Activated T-cell treated with anti-CD3 and anti-CD28 coated beads, Interleukin-2, amount 50 U/mL, for 24 hours (primary cell): Measurements from ENCODE around the gene DRGX.

ENCODE experiments used
- DNase-seq: peaks from one replicate; pipeline ENCODE4 v3.0.0-alpha.2; 2020
- H3K27ac Mint-ChIP-seq: 2 replicates; pipeline ENCODE4 v1.8.0; 2020; ENCODE audit warnings: mild to moderate bottlenecking, mixed read lengths
- H3K27me3 Mint-ChIP-seq: 2 replicates; pipeline ENCODE4 v1.8.0; 2020; ENCODE audit warnings: mixed read lengths
- H3K36me3 Mint-ChIP-seq: 2 replicates; pipeline ENCODE4 v1.8.0; 2020; ENCODE audit warnings: low read depth, mixed read lengths
- H3K4me1 Mint-ChIP-seq: 2 replicates; pipeline ENCODE4 v1.8.0; 2020; ENCODE audit warnings: low read depth, mixed read lengths
- H3K4me3 Mint-ChIP-seq: 2 replicates; pipeline ENCODE4 v1.8.0; 2020; ENCODE audit warnings: mild to moderate bottlenecking, moderate library complexity, mixed read lengths
- H3K9me3 Mint-ChIP-seq: 2 replicates; pipeline ENCODE4 v1.8.0; 2020; ENCODE audit warnings: mixed read lengths

DRGX gene

DNA sequence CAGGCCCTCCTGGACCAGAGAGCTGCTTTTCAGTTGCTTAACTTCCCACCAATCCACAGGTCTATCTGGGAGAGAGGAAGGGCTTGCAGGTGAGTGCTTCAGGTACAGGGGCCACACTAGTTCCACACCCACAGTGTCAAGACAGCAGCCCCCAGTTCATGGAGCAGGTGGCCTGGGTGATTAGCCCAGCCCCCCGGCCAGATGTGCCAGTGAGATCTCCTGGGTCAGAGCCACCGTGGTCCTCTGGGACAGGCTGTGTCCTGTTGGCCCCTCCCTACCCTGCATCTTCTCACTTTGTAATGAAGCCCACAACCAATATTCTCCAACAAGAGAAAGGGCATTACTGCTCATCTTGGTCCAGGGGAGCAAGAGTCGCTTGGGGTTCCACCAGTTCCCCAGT, 30.6 kb downstream of the DRGX start:
- Mint-ChIP-seq H3K36me3 (no peaks in the 10 kb centered on the region), H3K27me3 (peaks cover 16% of the 10 kb centered on the region), H3K4me1 (no peaks in the 10 kb centered on the region), H3K27ac (no peak overlapping the region), H3K4me3 (no peak overlapping the region), H3K9me3 (no peaks in the 10 kb centered on the region)
- DNase-seq: no peak

DNA sequence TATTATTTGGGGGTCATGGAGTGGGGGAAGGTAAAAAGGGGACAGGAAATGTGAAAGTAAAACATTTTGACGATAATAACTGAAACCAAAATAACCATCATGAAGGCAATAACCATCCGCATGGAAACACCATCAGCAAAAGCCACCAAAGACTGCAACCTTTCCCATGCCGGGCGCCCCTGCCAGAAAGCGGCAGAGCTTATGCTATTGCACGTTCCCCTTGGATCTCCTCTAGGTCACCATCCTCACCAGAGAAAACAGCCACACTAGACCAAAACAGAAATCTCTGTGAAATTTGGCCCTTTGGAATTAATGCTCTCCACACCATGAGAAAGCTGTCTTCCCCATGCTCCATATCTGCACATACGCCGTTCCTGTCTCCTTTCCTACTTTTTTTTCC, 31.1 kb downstream of the DRGX start:
- H3K9me3 Mint-ChIP-seq: no peaks in the 10 kb centered on the region
- H3K27ac Mint-ChIP-seq: no peak overlapping the region
- H3K4me3 Mint-ChIP-seq: no peak overlapping the region
- no peaks in the 10 kb centered on the region for H3K36me3 Mint-ChIP-seq
- H3K27me3 Mint-ChIP-seq: peaks cover 16% of the 10 kb centered on the region
- no peak for DNase-seq
- H3K4me1 Mint-ChIP-seq: no peaks in the 10 kb centered on the region

DNA sequence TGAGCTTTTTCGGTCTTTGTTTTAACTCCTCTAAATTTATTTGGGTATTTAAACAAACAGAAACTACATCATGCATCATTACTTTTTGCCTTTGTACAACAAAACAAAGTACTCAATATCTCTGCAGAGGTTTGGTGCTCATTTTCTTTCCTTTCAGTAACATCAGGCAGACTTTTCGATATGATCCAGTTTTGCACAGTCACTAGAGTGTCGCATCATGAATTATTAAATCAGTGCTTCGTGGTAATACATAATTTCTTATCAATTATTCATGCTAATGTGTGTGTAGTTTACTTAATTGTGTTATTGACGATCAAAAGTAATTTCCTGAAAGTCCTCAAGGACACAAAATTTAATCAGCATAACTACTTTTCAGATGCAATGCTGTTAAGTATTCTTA, 31.8 kb downstream of the DRGX start:
- no peak overlapping the region for H3K27ac Mint-ChIP-seq
- H3K4me3 Mint-ChIP-seq: no peak overlapping the region
- no peaks in the 10 kb centered on the region for H3K4me1 Mint-ChIP-seq
- DNase-seq: no peak
- no peaks in the 10 kb centered on the region for H3K9me3 Mint-ChIP-seq
- H3K27me3 Mint-ChIP-seq: peaks cover 12% of the 10 kb centered on the region
- no peaks in the 10 kb centered on the region for H3K36me3 Mint-ChIP-seq

DNA sequence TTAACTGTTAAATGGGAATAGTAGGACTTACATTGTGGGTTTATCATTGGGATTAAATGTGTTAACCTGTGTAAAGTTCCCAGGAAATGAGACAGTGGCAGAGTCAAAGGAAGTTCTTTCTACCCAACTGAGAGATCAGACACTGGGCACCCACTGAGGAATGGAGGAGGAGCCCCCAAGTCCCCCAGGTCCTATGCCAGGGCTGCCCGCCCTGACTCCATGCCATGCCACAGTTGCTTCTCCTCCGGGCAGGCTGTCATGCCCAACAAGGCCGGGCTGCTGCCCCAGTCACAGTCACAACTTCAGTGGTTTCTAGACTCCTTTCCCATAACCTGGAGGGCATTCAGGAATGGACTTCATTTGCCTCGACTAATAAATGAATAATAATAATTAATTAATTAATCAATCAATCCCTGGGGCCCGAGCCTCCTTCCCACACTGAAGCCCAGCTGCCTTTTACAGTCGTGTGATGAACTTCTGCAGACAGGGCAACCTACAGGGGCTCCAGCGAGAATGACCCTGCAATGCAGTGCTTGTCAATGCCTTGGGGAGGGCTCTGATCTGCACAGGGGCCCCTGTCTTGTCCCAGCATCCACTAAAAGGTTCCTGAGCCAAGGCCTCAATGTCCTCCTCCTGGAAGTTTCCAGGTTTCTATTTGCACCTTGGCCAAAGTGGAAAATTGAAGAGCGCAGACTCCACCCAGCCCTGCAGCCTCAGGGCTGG, 32.4 kb downstream of the DRGX start:
- DNase-seq: no peak
- no peaks in the 10 kb centered on the region for H3K4me1 Mint-ChIP-seq
- H3K27ac Mint-ChIP-seq: no peak overlapping the region
- no peak overlapping the region for H3K4me3 Mint-ChIP-seq
- H3K36me3 Mint-ChIP-seq: no peaks in the 10 kb centered on the region
- peaks cover 12% of the 10 kb centered on the region for H3K27me3 Mint-ChIP-seq
- no peaks in the 10 kb centered on the region for H3K9me3 Mint-ChIP-seq

DNA sequence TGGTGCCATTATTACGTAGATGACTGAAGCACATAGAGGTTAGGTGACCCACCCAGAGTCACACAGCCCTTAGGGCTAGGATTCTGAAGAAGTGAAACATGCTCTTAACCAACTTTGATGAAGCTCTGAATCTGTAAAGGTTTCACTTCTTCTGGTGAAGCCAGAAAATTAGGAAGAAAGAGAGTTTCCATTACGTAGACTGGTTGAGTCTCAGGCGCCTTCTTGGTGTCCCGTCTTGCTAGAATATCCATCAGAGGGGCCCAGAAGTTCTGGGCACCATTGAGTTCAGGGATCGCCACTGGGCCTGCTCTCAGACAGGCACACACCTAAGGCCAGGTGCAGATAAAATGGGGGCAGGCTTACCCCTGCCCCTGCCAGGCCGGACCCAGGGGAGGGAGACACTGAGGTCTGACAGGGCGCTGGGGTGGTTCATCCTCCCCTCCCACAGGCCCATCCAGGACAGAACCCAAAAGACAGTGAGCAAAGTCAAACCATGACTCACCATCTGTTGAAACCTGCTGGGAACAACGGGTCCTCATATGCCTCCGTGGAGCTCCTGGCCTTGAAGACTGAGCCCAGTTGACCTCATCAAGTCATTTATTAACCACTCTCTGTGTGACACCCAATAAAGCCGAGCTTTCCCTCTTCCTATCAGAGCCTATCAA, 33.2 kb downstream of the DRGX start:
- peaks cover 8% of the 10 kb centered on the region for H3K27me3 Mint-ChIP-seq
- no peak overlapping the region for H3K27ac Mint-ChIP-seq
- H3K9me3 Mint-ChIP-seq: peaks cover 3% of the 10 kb centered on the region
- no peak overlapping the region for H3K4me3 Mint-ChIP-seq
- DNase-seq: no peak
- no peaks in the 10 kb centered on the region for H3K36me3 Mint-ChIP-seq
- no peaks in the 10 kb centered on the region for H3K4me1 Mint-ChIP-seq

DNA sequence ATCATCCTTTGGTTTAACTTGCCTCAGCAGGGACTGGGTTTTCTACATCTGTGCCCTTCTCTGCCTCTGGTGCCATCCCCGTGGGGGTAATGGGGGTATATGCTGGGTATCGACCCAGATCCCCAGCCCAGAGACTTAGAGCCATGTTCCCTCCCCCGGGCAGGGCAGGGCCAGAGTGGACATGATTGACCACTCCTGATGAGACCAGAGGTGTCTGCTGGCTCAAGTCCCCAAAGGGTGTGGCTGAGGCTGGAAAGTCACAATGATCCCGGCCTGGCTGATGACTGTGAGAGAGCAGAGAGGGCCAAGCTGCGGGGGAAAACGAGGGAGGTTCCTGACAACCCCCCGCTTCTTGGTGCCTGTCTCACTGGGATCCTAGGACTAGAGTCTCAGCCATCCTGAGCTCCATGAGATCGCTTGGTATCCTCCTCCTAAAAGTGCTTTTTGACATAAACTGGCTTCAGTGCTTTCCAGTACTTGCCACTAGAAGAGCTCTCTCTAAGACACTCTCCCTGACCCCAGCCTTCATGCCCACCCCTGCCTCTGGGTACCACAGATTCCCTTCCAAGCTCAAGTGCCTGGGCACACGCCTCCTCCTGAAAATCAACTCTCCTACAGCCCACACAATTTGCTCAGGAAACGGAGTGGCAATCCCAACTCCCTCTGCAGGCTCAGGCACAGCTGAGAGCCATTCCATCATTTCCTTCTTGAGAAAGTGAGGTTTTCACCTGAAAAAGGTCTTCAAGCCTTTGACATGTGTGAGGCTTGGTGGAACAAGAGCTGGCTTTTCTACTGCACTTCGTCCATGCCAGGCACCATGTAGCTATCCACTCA, 33.9 kb downstream of the DRGX start:
- Mint-ChIP-seq H3K27ac (no peak overlapping the region), H3K4me3 (no peak overlapping the region), H3K36me3 (no peaks in the 10 kb centered on the region), H3K9me3 (peaks cover 7% of the 10 kb centered on the region), H3K27me3 (peaks cover 4% of the 10 kb centered on the region), H3K4me1 (no peaks in the 10 kb centered on the region)
- no peak for DNase-seq

DNA sequence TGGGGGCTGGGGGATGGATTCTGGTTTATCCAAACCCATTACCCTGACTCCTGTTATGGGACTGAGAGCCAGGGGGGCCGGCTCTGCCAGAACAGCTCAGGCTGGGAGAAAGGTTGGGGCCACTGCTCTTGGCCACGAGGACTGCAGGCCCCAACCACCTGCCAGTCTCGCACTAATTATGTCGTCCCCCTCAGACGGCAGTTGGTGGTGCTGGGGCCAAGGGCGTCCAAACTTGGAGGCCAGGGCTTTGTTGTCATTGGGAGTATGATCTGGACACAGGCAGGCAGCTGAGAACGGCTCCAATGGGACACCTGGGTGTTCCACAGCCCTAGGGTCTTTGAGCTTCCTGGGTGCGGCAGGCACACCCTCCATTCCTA, 34.7 kb downstream of the DRGX start:
- Mint-ChIP-seq H3K36me3 (no peaks in the 10 kb centered on the region), H3K4me1 (peaks cover 4% of the 10 kb centered on the region), H3K27me3 (peaks cover 4% of the 10 kb centered on the region), H3K9me3 (peaks cover 11% of the 10 kb centered on the region), H3K27ac (no peak overlapping the region), H3K4me3 (no peak overlapping the region)
- no peak for DNase-seq

DNA sequence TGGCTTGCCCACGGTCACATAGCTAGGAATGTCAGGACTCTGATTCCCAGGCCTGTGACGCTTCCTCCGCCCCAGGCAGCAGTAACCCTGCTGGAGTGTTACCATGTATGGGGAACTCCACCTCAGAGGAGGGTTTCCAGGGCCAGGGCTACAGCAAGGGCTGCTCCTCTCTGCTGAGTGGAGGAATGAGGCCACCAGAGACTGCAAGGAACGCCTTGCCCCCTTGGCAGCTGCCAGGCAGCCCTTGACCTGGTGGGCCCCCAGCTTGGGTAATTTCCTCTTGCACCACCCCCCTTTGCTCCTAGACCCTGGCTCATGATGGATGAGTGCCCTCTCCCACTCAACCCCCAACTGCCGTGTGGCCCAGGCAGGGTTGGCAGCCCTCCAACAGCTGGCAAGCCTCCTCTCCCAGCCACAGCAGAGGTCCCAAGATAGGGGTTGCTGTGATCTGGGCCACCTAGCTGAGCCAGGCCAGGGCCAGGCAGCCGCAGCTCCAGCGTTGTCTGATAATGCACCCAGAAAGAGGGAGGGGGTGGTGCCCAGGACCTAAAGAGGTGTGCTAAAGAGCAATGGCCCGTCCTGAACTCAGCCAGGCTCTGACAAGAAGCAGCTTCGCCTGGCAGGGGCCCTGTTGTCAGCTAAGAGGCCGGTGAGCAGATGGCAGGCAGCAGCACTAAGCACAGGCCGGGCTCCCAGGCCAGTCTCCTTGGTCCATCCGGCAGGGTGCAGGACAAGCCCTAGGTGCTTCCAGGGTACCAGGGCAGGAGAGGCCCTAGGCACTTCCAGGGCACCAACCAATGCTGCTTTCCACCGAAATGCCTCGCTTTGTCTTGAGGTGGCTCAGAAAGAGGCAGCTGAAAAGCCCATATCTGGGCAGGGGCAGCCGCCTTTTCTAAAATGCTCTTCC, 35.4 kb downstream of the DRGX start:
- Mint-ChIP-seq H3K9me3 (peaks cover 11% of the 10 kb centered on the region), H3K4me1 (peaks cover 4% of the 10 kb centered on the region), H3K36me3 (no peaks in the 10 kb centered on the region), H3K27ac (no peak overlapping the region), H3K4me3 (no peak overlapping the region), H3K27me3 (peaks cover 4% of the 10 kb centered on the region)
- no peak for DNase-seq

DNA sequence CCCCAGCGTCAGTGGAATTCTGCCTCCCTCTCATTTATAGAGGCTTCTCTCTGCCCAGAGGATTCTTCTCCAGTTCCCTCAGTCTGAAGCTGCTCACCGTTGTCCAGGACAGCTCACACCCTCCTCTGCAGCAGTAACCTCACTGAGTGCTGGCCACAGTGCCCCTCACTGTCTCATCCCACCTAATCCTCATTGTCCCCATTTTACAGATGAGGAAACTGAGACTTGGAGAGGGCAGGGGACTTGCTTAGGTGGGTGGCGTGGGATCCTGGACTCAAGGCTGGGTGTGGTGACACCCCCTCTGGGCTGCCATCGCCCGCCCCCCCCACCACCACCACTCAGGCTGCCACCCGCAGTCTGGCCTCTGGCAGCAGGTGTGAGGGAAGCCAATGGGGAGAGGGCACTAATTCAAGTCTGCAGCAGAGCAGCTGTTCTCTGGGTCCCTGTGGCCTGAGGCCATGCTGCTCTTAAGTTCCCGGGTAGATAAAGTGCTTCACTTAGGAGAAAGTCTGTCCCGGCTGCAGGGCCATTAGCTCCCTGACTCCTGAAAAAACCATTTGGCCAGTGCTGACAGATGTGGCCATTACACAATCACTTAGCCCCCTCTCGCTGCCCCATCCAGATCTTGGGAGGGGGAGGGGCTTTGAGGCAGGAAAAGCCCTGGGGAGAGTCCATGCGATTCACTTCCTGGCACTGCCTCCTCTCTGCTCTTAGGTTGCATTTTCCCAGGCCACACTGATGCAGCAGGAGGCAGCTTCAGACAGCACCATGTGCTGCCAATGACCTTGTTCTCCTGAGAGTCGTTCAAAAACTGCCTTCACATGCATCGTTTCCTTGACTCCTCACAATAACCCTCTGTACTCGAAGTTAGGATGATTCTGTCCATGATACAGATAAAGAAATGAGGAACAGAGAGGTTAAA, 36.3 kb downstream of the DRGX start:
- Mint-ChIP-seq H3K27ac (no peak overlapping the region), H3K9me3 (peaks cover 11% of the 10 kb centered on the region), H3K27me3 (peaks cover 4% of the 10 kb centered on the region), H3K4me3 (no peak overlapping the region), H3K4me1 (peaks cover 4% of the 10 kb centered on the region), H3K36me3 (no peaks in the 10 kb centered on the region)
- no peak for DNase-seq

DNA sequence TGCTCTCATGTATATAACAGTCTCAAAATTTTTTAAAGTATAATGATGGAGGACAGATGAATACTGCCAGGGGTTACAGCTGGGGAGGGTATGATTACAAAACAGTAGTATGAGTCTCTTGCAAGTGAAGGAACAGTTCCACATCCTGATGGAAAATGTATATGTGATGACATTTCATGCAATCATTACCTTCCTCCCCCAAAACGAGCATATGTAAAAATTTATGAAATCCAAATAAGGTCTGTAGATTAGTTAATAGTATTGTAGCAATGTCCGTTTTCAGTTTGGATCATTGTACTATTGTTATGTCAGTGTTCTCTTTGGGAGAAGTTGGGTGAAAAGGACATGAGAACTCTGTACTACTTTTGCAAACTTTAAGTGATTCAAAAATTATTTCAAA, 38.0 kb downstream of the DRGX start:
- no peak overlapping the region for H3K27ac Mint-ChIP-seq
- DNase-seq: no peak
- H3K27me3 Mint-ChIP-seq: peaks cover 4% of the 10 kb centered on the region
- H3K4me1 Mint-ChIP-seq: peaks cover 4% of the 10 kb centered on the region
- no peaks in the 10 kb centered on the region for H3K36me3 Mint-ChIP-seq
- no peak overlapping the region for H3K4me3 Mint-ChIP-seq
- H3K9me3 Mint-ChIP-seq: peaks cover 11% of the 10 kb centered on the region

DNA sequence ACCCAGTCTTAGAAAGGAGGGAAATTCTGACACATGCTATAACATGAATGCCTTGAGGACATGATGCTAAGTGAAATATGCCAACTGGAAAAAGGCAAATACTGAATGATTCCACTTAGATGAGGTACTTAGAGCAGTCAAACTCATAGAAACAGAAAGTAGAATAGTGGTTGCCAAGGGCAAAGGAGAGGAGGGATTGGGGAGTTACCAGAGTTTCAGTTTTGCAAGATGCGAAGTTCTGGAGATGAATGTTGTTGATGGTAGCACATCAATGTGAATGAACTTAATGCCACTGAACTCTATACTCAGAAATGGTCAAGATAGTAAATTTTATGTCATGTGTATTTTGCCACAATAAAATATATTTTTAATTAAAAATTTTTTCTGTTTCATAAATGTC, 38.9 kb downstream of the DRGX start:
- Mint-ChIP-seq H3K27me3 (peaks cover under 1% of the 10 kb centered on the region), H3K4me3 (no peak overlapping the region), H3K4me1 (peaks cover 4% of the 10 kb centered on the region), H3K36me3 (no peaks in the 10 kb centered on the region), H3K27ac (no peak overlapping the region), H3K9me3 (peaks cover 11% of the 10 kb centered on the region)
- DNase-seq: no peak

DNA sequence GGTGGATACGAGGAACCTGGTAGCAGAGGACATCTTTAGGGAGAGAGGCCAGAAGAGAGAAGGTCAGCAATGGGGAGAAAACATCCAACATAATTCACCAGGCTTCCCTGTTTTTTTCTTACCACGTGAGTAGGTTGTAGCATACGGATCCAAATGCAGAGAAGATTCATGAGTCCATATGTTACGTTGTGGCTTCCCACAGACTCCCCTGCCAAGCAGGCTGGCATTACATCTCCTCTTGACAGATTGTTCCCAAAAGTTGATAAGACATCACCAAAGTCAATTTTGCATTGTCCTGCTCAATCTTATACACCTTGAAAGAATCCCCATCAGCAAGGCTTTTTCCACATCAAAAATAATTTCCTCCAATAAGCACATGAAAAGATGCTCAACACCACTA, 39.7 kb downstream of the DRGX start:
- H3K4me1 Mint-ChIP-seq: peaks cover 4% of the 10 kb centered on the region
- no peaks in the 10 kb centered on the region for H3K36me3 Mint-ChIP-seq
- peaks cover 11% of the 10 kb centered on the region for H3K9me3 Mint-ChIP-seq
- no peak overlapping the region for H3K27ac Mint-ChIP-seq
- no peak overlapping the region for H3K4me3 Mint-ChIP-seq
- DNase-seq: no peak
- peaks cover 1% of the 10 kb centered on the region for H3K27me3 Mint-ChIP-seq

DNA sequence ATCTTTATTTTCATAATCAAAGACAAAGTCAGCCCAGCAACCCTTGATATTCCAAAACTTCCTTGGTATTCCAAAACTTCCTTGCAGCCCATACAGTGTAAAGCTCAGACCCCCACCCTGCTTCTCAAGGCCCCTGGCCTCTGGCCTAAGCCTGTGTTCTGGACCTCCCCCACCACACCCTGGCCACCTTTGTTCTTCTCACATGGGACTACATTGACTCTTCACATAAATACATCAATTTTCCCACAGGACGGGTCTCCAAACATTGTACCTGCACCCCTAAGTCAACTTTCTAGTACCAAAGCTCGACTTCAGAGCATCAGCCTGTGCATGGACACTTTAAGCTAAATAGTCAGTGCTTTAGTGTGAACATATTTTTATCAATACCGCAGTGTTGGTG, 40.7 kb downstream of the DRGX start:
- no peak for DNase-seq
- Mint-ChIP-seq H3K9me3 (peaks cover 14% of the 10 kb centered on the region), H3K36me3 (no peaks in the 10 kb centered on the region), H3K4me1 (peaks cover 4% of the 10 kb centered on the region), H3K27me3 (peaks cover 7% of the 10 kb centered on the region), H3K4me3 (no peak overlapping the region), H3K27ac (no peak overlapping the region)
